Endothelial cell of umbilical vein (primary cell): ENCODE data around the gene LONRF2. TPM values are rescaled to one million over a fixed set of nuclear protein-coding genes. Genes with fewer than 3 reads are reported as not detected.

Experiments used
- BruUV-seq: library from RNA; stranded (reverse); fragments of 400-500 nt; replicated peaks from 2 replicates; lab custom pipeline; 2021; lab: Mats Ljungman, UMichigan
- CTCF ChIA-PET: fragments of 300-600, 350-600 bp; sonication (Branson Sonifier 250); formaldehyde crosslinking; loops from one replicate; lab custom pipeline; 2021; ENCODE audit warnings: antibody characterized with exemption, inconsistent platforms; lab: Charles Lee
- POLR2A ChIA-PET: fragments of 300-600, 350-600 bp; sonication (Branson Sonifier 250); formaldehyde crosslinking; loops from one replicate; lab custom pipeline; 2021; ENCODE audit warnings: antibody characterized with exemption, inconsistent platforms; lab: Charles Lee
- DNase-seq: peaks from one replicate; pipeline ENCODE4 v3.0.0-alpha.2; 2011; ENCODE audit warnings: low read depth, low spot score
- FAIRE-seq: peaks from 2 replicates; lab custom pipeline; 2011; peaks lifted over from hg19 to GRCh38; lab: Jason Lieb, UNC
- H2AFZ ChIP-seq: 2 replicates; pipeline ENCODE4 v1.6.0; 2012; ENCODE audit warnings: low read depth, low read length, control low read depth, inconsistent platforms
- H3K27ac ChIP-seq: 2 replicates; pipeline ENCODE4 v1.5.1; 2011; ENCODE audit warnings: low read depth, mild to moderate bottlenecking, control low read depth, low read length, moderate library complexity; ENCODE audit not compliant: insufficient read depth
- H3K27me3 ChIP-seq, 2 experiments: 2 replicates each; pipeline versions ENCODE4 v1.6.0 to v1.6.1; 2011; ENCODE audit warnings: low read length in 2 of 2, mixed read lengths in 1 of 2; ENCODE audit not compliant: control insufficient read depth in 2 of 2, insufficient read depth in 2 of 2
- H3K36me3 ChIP-seq, 2 experiments: 2 replicates in 1 of 2; 3 replicates in 1 of 2; pipeline ENCODE4 v1.5.1; 2011; ENCODE audit warnings: low read length in 2 of 2, mild to moderate bottlenecking in 1 of 2, moderate library complexity in 1 of 2; ENCODE audit not compliant: control insufficient read depth in 2 of 2, insufficient read depth in 2 of 2; ENCODE audit errors: extremely low read depth in 1 of 2
- H3K4me1 ChIP-seq: 3 replicates; pipeline ENCODE4 v1.5.1; 2011; ENCODE audit warnings: mild to moderate bottlenecking, low read length; ENCODE audit not compliant: control insufficient read depth, insufficient read depth; ENCODE audit errors: extremely low read depth
- H3K4me2 ChIP-seq: 2 replicates; pipeline ENCODE4 v1.6.1; 2011; ENCODE audit warnings: low read length, control low read depth, mixed read lengths; ENCODE audit not compliant: insufficient read depth
- H3K4me3 ChIP-seq, 3 experiments: fragments of 200-600 bp in 1 of 3; sonication (generic), shearing (Covaris generic) in 1 of 3; replicated peaks in 1 of 3; 2 replicates each; pipeline ENCODE4 v1.5.1; 2011 to 2016; ENCODE audit warnings: control low read depth in 3 of 3, low read length in 3 of 3, mild to moderate bottlenecking in 2 of 3, inconsistent platforms in 1 of 3, low read depth in 1 of 3, moderate library complexity in 1 of 3; ENCODE audit not compliant: insufficient read depth in 1 of 3
- H3K79me2 ChIP-seq: 2 replicates; pipeline ENCODE4 v1.6.0; 2012; ENCODE audit warnings: low read length, inconsistent platforms; ENCODE audit not compliant: control insufficient read depth, insufficient read depth
- H3K9ac ChIP-seq: replicated peaks from 2 replicates; pipeline ENCODE3; 2011; ENCODE audit warnings: low read length, control low read depth; ENCODE audit not compliant: insufficient read depth; ENCODE audit errors: extremely low read depth
- H3K9me1 ChIP-seq: replicated peaks from 3 replicates; pipeline ENCODE4 v1.6.0; 2011; ENCODE audit warnings: mild to moderate bottlenecking, low read length; ENCODE audit not compliant: control insufficient read depth, insufficient read depth; ENCODE audit errors: extremely low read depth
- H3K9me3 ChIP-seq: replicated peaks from 2 replicates; pipeline ENCODE4 v1.5.1; 2012; ENCODE audit warnings: low read length, inconsistent platforms; ENCODE audit not compliant: control insufficient read depth, insufficient read depth
- H4K20me1 ChIP-seq: replicated peaks from 2 replicates; pipeline ENCODE3; 2011; ENCODE audit warnings: mild to moderate bottlenecking, low read length; ENCODE audit not compliant: control insufficient read depth, insufficient read depth; ENCODE audit errors: extremely low read depth
- EZH2 ChIP-seq: IDR thresholded peaks from 2 replicates; pipeline ENCODE4 v1.6.1; 2012; ENCODE audit warnings: borderline replicate concordance, low read depth, mild to moderate bottlenecking, moderate library complexity, low read length, inconsistent platforms; ENCODE audit not compliant: severe bottlenecking
- FOS ChIP-seq: IDR thresholded peaks from 2 replicates; pipeline ENCODE4 v1.6.1; 2011; ENCODE audit warnings: mild to moderate bottlenecking, low read length, moderate library complexity, borderline replicate concordance; ENCODE audit not compliant: insufficient read depth
- GATA2 ChIP-seq: IDR thresholded peaks from 2 replicates; pipeline ENCODE4 v1.7.0; 2011; ENCODE audit warnings: low read depth, mild to moderate bottlenecking, moderate library complexity, mixed read lengths, low read length; ENCODE audit not compliant: insufficient read length, insufficient read depth
- JUN ChIP-seq: IDR thresholded peaks from 2 replicates; pipeline ENCODE4 v1.6.1; 2011; ENCODE audit warnings: borderline replicate concordance, low read depth; ENCODE audit not compliant: insufficient read length, insufficient read depth
- MYC ChIP-seq: IDR thresholded peaks from one replicate; pipeline ENCODE4 v1.6.1; 2011; ENCODE audit warnings: mild to moderate bottlenecking, low read depth, low read length
- POLR2A ChIP-seq: IDR thresholded peaks from 2 replicates; pipeline ENCODE4 v1.6.1; 2012; ENCODE audit warnings: low read depth, mild to moderate bottlenecking, control low read depth, low read length
- POLR2AphosphoS5 ChIP-seq: IDR thresholded peaks from 2 replicates; pipeline ENCODE4 v1.6.1; 2012; ENCODE audit warnings: low read depth, mild to moderate bottlenecking, control low read depth, low read length, moderate library complexity; ENCODE audit not compliant: insufficient read depth
- dilution Hi-C: fragments of 300-500 bp; cut with MboI; formaldehyde crosslinking; loops from one replicate; pipeline ENCODE4 v1.15.0; 2019; ENCODE audit warnings: low sequenced_read_pairs; ENCODE audit not compliant: extremely low pct_ligation_motif_present
- intact Hi-C: fragments of 100-400 bp; cut with micrococcal nuclease; formaldehyde crosslinking; loops from one replicate; pipeline ENCODE4 v1.10.0; 2022
- polyA plus RNA-seq, 4 experiments: library from polyadenylated mRNA; depleted of rRNA in 3 of 4; stranded (reverse) in 3 of 4; unstranded in 1 of 4; fragments of >200 nt; gene quantifications; 2 replicates each; pipeline versions ENCODE4 v1.2.1 to v1.2.3, GENCODE V29; 2011 to 2012; ENCODE audit warnings: missing spikeins in 1 of 4
- total RNA-seq: library from RNA; stranded (reverse); gene quantifications from 2 replicates; pipeline ENCODE4 v1.2.3, GENCODE V29; 2021
- TF ChIP-seq, protein P1 (sequence below): IDR thresholded peaks from 2 replicates; pipeline ENCODE4 v1.6.1; 2011; ENCODE audit not compliant: insufficient read depth, insufficient read length
- TF ChIP-seq, protein P2 (sequence below), 2 donors: IDR thresholded peaks; 1 replicate in 1 of 2; 2 replicates in 1 of 2; pipeline ENCODE4 v1.5.1; 2011; ENCODE audit warnings: low read length in 2 of 2, mild to moderate bottlenecking in 2 of 2, moderate library complexity in 2 of 2, control low read depth in 1 of 2, inconsistent platforms in 1 of 2, low read depth in 1 of 2; ENCODE audit not compliant: insufficient read depth in 1 of 2; ENCODE audit errors: extremely low read depth in 1 of 2

The LONRF2 gene
- total and polyA plus RNA-seq, 2 donors (not counting 3 experiments of a cell fraction or from before 2014, with no cell fraction given) = 0.03 TPM; not detected in 1

DNA sequence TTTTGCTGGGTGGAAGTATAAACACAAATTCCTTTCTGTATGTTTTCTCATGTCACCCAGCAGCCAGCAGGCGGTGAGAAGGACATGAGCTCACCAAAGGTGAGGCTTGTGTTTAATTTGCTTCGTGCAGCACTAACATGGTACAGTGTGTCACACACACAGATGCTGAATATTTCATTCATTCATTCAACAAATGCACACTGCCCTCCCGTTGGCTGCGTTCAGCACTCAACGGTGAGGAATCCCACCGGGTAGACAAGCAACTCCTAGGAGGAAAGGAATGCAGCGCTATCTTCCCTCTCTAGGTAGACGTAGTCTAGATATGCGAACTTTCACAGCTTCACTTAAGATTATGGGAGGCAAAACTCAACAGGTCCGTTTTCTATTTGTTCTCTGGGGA is 85.1 kb downstream of the LONRF2 start:
- Histone ChIP-seq H3K79me2 (no peaks in the 10 kb centered on the region), H3K27ac (no peak overlapping the region), H3K36me3 (no peaks in the 10 kb centered on the region), H3K27me3 (peaks cover 0 to 3% of the 10 kb centered on the region in 2 experiments), H3K9me3 (no peaks in the 10 kb centered on the region), H3K4me1 (no peaks in the 10 kb centered on the region), H2AFZ (no peak overlapping the region), H3K4me2 (no peak overlapping the region), H3K4me3 (no peak overlapping the region), H3K9me1 (no peaks in the 10 kb centered on the region), H3K9ac (no peak overlapping the region), H4K20me1 (no peaks in the 10 kb centered on the region)
- dilution Hi-C loops (no loop called here), intact Hi-C loops (no loop called here)
- TF ChIP-seq, protein P1, sequence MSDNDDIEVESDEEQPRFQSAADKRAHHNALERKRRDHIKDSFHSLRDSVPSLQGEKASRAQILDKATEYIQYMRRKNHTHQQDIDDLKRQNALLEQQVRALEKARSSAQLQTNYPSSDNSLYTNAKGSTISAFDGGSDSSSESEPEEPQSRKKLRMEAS = no peak
- TF ChIP-seq JUN (no peak), POLR2A (no peak), GATA2 (no peak), EZH2 (no peak), POLR2AphosphoS5 (no peak), MYC (no peak), FOS (no peak)
- TF ChIP-seq, protein P2, sequence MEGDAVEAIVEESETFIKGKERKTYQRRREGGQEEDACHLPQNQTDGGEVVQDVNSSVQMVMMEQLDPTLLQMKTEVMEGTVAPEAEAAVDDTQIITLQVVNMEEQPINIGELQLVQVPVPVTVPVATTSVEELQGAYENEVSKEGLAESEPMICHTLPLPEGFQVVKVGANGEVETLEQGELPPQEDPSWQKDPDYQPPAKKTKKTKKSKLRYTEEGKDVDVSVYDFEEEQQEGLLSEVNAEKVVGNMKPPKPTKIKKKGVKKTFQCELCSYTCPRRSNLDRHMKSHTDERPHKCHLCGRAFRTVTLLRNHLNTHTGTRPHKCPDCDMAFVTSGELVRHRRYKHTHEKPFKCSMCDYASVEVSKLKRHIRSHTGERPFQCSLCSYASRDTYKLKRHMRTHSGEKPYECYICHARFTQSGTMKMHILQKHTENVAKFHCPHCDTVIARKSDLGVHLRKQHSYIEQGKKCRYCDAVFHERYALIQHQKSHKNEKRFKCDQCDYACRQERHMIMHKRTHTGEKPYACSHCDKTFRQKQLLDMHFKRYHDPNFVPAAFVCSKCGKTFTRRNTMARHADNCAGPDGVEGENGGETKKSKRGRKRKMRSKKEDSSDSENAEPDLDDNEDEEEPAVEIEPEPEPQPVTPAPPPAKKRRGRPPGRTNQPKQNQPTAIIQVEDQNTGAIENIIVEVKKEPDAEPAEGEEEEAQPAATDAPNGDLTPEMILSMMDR (IDR thresholded peaks at IDR 0.05; ENCODE audit: extremely low read depth in 1 of 2, insufficient read depth in 1 of 2, low read depth in 1 of 2, low read length in 2 of 2) = no peak
- no TSS peak for BruUV-seq
- FAIRE-seq (no peak), DNase-seq (no peak)
- POLR2A ChIA-PET = no interaction called here
- CTCF ChIA-PET = interaction anchor here (1.8 to 2.3 kb wide), 2 partner anchors 418 to 678 kb away, joined by 6 to 11 read pairs; no protein-coding TSS in a partner anchor
